ENCODE measurements around the gene RPRML.

DNA sequence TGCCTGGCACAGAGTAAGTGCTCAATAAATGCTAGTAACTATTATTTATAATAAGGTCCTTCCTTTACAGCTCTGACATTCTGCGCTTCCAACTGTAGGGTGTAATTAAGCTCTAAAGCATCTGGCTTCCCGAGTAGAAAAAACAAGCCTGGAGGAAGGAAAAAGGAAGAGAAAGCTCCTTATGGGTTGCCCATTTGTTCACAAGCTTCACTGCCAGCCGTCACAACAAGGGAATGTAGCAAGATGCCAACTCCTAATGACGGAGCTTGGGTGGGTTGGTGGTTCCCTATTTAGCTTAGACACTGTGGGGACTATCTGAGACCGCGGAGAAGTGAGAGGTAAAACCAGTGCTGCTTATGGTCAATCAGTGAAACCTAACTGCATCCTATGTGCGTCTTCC lies 7.3 kb upstream of the RPRML start:
- TF ChIP-seq RAD21 (IDR thresholded peaks at IDR 0.05) = no peak
- no peak for TF ChIP-seq JUND (IDR thresholded peaks at IDR 0.05)
- no peak for TF ChIP-seq EGR1 (IDR thresholded peaks at IDR 0.05; ENCODE audit: low read depth in 2 of 2)
- TF ChIP-seq, protein P1, sequence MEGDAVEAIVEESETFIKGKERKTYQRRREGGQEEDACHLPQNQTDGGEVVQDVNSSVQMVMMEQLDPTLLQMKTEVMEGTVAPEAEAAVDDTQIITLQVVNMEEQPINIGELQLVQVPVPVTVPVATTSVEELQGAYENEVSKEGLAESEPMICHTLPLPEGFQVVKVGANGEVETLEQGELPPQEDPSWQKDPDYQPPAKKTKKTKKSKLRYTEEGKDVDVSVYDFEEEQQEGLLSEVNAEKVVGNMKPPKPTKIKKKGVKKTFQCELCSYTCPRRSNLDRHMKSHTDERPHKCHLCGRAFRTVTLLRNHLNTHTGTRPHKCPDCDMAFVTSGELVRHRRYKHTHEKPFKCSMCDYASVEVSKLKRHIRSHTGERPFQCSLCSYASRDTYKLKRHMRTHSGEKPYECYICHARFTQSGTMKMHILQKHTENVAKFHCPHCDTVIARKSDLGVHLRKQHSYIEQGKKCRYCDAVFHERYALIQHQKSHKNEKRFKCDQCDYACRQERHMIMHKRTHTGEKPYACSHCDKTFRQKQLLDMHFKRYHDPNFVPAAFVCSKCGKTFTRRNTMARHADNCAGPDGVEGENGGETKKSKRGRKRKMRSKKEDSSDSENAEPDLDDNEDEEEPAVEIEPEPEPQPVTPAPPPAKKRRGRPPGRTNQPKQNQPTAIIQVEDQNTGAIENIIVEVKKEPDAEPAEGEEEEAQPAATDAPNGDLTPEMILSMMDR (IDR thresholded peaks at IDR 0.05; ENCODE audit: low read depth, low read length, missing input control) = no peak
- TF ChIP-seq, protein P2, sequence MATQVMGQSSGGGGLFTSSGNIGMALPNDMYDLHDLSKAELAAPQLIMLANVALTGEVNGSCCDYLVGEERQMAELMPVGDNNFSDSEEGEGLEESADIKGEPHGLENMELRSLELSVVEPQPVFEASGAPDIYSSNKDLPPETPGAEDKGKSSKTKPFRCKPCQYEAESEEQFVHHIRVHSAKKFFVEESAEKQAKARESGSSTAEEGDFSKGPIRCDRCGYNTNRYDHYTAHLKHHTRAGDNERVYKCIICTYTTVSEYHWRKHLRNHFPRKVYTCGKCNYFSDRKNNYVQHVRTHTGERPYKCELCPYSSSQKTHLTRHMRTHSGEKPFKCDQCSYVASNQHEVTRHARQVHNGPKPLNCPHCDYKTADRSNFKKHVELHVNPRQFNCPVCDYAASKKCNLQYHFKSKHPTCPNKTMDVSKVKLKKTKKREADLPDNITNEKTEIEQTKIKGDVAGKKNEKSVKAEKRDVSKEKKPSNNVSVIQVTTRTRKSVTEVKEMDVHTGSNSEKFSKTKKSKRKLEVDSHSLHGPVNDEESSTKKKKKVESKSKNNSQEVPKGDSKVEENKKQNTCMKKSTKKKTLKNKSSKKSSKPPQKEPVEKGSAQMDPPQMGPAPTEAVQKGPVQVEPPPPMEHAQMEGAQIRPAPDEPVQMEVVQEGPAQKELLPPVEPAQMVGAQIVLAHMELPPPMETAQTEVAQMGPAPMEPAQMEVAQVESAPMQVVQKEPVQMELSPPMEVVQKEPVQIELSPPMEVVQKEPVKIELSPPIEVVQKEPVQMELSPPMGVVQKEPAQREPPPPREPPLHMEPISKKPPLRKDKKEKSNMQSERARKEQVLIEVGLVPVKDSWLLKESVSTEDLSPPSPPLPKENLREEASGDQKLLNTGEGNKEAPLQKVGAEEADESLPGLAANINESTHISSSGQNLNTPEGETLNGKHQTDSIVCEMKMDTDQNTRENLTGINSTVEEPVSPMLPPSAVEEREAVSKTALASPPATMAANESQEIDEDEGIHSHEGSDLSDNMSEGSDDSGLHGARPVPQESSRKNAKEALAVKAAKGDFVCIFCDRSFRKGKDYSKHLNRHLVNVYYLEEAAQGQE (IDR thresholded peaks at IDR 0.05) = no peak
- no peak for TF ChIP-seq SP1 (IDR thresholded peaks at IDR 0.05)
- no peak for TF ChIP-seq FOXA1 (IDR thresholded peaks at IDR 0.05)
- TF ChIP-seq YY1 (IDR thresholded peaks at IDR 0.05) = no peak

All from liver (tissue), 3 donors.